GM23338 (cell line): ENCODE measurements around the gene ATP1B3.

ENCODE experiments used
- CREB1 ChIP-seq: fragments of 250-450 bp; sonication (Bioruptor Pico); IDR thresholded peaks from 2 replicates; pipeline ENCODE4 v1.5.0; 2020; ENCODE audit warnings: low read depth, mild to moderate bottlenecking, moderate library complexity
- CTCF ChIP-seq, 2 experiments: fragments of 200-600 bp in 1 of 2; sonication (generic) in 1 of 2; conservative IDR thresholded peaks; 2 replicates each; pipeline versions ENCODE4 v1.5.1 to v1.6.1; 2016 to 2017; ENCODE audit warnings: antibody characterized with exemption in 2 of 2, low read depth in 2 of 2, mild to moderate bottlenecking in 2 of 2, moderate library complexity in 1 of 2
- ETS1 ChIP-seq: IDR thresholded peaks from 2 replicates; pipeline ENCODE4 v1.6.1; 2016; ENCODE audit warnings: antibody characterized with exemption
- EZH2 ChIP-seq: fragments of 200-600 bp; sonication (generic); IDR thresholded peaks from one replicate; pipeline ENCODE4 v1.8.0; 2017; ENCODE audit warnings: antibody characterized with exemption, mild to moderate bottlenecking, low read depth; ENCODE audit not compliant: unreplicated experiment
- EZH2phosphoT487 ChIP-seq: fragments of 200-600 bp; sonication (generic); IDR thresholded peaks from one replicate; pipeline ENCODE4 v1.8.1; 2018; ENCODE audit warnings: antibody characterized with exemption; ENCODE audit not compliant: unreplicated experiment
- JUNB ChIP-seq: IDR thresholded peaks from one replicate; pipeline ENCODE4 v1.6.1; 2016; ENCODE audit warnings: antibody characterized with exemption; ENCODE audit not compliant: unreplicated experiment
- NANOG ChIP-seq: IDR thresholded peaks from 2 replicates; pipeline ENCODE4 v1.6.1; 2016; ENCODE audit warnings: antibody characterized with exemption, borderline replicate concordance
- POLR2AphosphoS5 ChIP-seq: IDR thresholded peaks from 2 replicates; pipeline ENCODE4 v1.6.1; 2016; ENCODE audit warnings: antibody characterized with exemption, low read depth
- REST ChIP-seq: IDR thresholded peaks from one replicate; pipeline ENCODE4 v1.6.1; 2018; ENCODE audit warnings: antibody characterized with exemption; ENCODE audit not compliant: unreplicated experiment
- STAT1 ChIP-seq: IDR thresholded peaks from one replicate; pipeline ENCODE4 v1.6.1; 2016; ENCODE audit warnings: antibody characterized with exemption; ENCODE audit not compliant: unreplicated experiment
- ZNF114 ChIP-seq: fragments of 250-450 bp; sonication (Bioruptor Pico); IDR thresholded peaks from 2 replicates; pipeline ENCODE4 v1.5.0; 2020; ENCODE audit warnings: mild to moderate bottlenecking, moderate library complexity
- ZNF462 ChIP-seq: fragments of 250-450 bp; sonication (Bioruptor Pico); IDR thresholded peaks from 2 replicates; pipeline ENCODE4 v1.5.0; 2020; ENCODE audit warnings: mild to moderate bottlenecking, moderate library complexity

- no peak for TF ChIP-seq POLR2AphosphoS5
- TF ChIP-seq CTCF (conservative IDR thresholded peaks at IDR 0.05; ENCODE audit: low read depth in 2 of 2) = peak in 1 of 2 experiments; percentile 47; a peak in 2 of 4 replicates
- no peak for TF ChIP-seq EZH2
- no peak for TF ChIP-seq ETS1
- no peak for TF ChIP-seq REST
- no peak for TF ChIP-seq CREB1 (CRISPR knock-in tag)
- TF ChIP-seq JUNB = no peak
- no peak for TF ChIP-seq STAT1
- TF ChIP-seq EZH2phosphoT487 = no peak
- no peak for TF ChIP-seq ZNF462 (CRISPR knock-in tag)
- no peak for TF ChIP-seq ZNF114
- TF ChIP-seq NANOG = no peak
Measured at GRCh38 chr3:141940194-141940776, 63.8 kb downstream of the ATP1B3 start.
